KMS-11 (cell line): Measurements from ENCODE around the gene ADGRG3.

Experiments
- H2AFZ ChIP-seq: fragments of 200-600 bp; sonication (generic); 2 replicates; pipeline ENCODE4 v1.6.1; 2016; ENCODE audit warnings: antibody characterized with exemption, mixed run types, low read depth
- H3K27ac ChIP-seq: fragments of 200-600 bp; sonication (generic); 2 replicates; pipeline ENCODE4 v1.6.1; 2016; ENCODE audit warnings: mild to moderate bottlenecking, mixed run types
- H3K27me3 ChIP-seq: fragments of 200-600 bp; sonication (generic); 2 replicates; pipeline ENCODE4 v1.6.1; 2017; ENCODE audit warnings: mild to moderate bottlenecking, low read depth, mixed run types, moderate library complexity; ENCODE audit not compliant: insufficient read depth
- H3K36me3 ChIP-seq: fragments of 200-600 bp; sonication (generic); 2 replicates; pipeline ENCODE4 v1.6.1; 2017; ENCODE audit warnings: mild to moderate bottlenecking, mixed run types; ENCODE audit not compliant: insufficient read depth
- H3K4me1 ChIP-seq: fragments of 200-600 bp; sonication (generic); 2 replicates; pipeline ENCODE4 v1.6.1; 2016; ENCODE audit warnings: mild to moderate bottlenecking, low read depth, mixed run types; ENCODE audit not compliant: poor library complexity, severe bottlenecking
- H3K4me2 ChIP-seq: fragments of 200-600 bp; sonication (generic); 2 replicates; pipeline ENCODE4 v1.7.0; 2016; ENCODE audit warnings: mild to moderate bottlenecking, mixed run types
- H3K4me3 ChIP-seq: fragments of 200-600 bp; sonication (generic); IDR thresholded peaks from 2 replicates; pipeline ENCODE4 v1.6.1; 2017; ENCODE audit warnings: low read depth, low read length, mixed read lengths; ENCODE audit not compliant: insufficient read depth
- H3K79me2 ChIP-seq: fragments of 200-600 bp; sonication (generic); 2 replicates; pipeline ENCODE4 v1.6.1; 2016; ENCODE audit warnings: low read depth, mixed run types; ENCODE audit not compliant: insufficient read depth
- H3K9ac ChIP-seq: fragments of 200-600 bp; sonication (generic); 2 replicates; pipeline ENCODE4 v1.6.1; 2016; ENCODE audit warnings: mild to moderate bottlenecking, mixed run types
- H4K20me1 ChIP-seq: fragments of 200-600 bp; sonication (generic); 2 replicates; pipeline ENCODE4 v1.6.1; 2016; ENCODE audit warnings: mild to moderate bottlenecking, mixed run types; ENCODE audit not compliant: insufficient read depth
- CTCF ChIP-seq: fragments of 200-600 bp; sonication (generic); conservative IDR thresholded peaks from 2 replicates; pipeline ENCODE4 v1.6.1; 2017; ENCODE audit warnings: low read depth, mild to moderate bottlenecking, antibody characterized with exemption, low read length, moderate library complexity, mixed read lengths

Gene ADGRG3

DNA sequence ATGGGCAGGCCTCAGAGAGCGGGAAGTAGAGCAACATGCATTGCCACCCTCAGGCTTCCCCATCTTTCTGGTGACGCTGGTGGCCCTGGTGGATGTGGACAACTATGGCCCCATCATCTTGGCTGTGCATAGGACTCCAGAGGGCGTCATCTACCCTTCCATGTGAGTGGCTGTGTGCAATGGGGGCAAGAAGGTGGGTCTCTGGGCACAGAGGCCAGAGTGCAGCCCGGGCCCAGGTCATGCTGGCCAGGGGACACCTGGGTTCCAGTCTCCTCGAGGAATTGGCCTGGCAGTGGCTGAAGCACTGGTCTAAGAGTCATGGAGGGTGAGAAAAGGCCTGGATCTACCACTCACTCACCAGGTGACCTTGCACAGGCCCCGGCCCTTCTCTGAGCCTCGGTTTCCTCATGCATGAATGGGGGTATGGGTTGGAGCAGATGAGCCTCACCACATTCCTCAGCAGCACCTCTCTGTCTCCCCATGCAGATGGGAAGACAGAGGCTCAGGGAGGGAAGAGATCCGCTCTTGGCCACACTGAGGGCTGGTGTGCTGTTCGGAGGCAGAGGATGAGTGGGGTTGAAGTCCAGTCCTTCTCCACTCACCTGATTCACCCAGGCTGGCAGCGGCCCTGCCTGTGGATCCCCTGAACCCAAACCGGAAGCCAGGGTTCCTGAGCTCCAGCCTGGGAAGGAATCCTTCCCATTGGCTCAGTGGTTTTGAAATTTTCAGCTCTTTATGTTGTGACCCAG lies 7.2 kb upstream of the ADGRG3 start:
- no peak for TF ChIP-seq CTCF
- Histone ChIP-seq H3K4me2 (no peak overlapping the region), H3K27ac (no peak overlapping the region), H4K20me1 (no peaks in the 10 kb centered on the region), H3K27me3 (no peaks in the 10 kb centered on the region), H3K9ac (no peak overlapping the region), H3K4me1 (no peaks in the 10 kb centered on the region), H2AFZ (no peak overlapping the region), H3K4me3 (no peak overlapping the region), H3K79me2 (no peaks in the 10 kb centered on the region), H3K36me3 (no peaks in the 10 kb centered on the region)

- no peaks in the 10 kb centered on the region for H3K4me1 ChIP-seq
- H3K4me2 ChIP-seq, result no peak overlapping the region
- no peak for TF ChIP-seq CTCF
- H3K36me3 ChIP-seq, result no peaks in the 10 kb centered on the region
- no peaks in the 10 kb centered on the region for H4K20me1 ChIP-seq
- no peak overlapping the region for H2AFZ ChIP-seq
- no peaks in the 10 kb centered on the region for H3K27me3 ChIP-seq
- H3K4me3 ChIP-seq, result no peak overlapping the region
- H3K9ac ChIP-seq, result no peak overlapping the region
- no peaks in the 10 kb centered on the region for H3K79me2 ChIP-seq
- no peak overlapping the region for H3K27ac ChIP-seq
These were observed 6.6 kb upstream of the ADGRG3 start for GRCh38 chr16:57661510-57661909.

DNA sequence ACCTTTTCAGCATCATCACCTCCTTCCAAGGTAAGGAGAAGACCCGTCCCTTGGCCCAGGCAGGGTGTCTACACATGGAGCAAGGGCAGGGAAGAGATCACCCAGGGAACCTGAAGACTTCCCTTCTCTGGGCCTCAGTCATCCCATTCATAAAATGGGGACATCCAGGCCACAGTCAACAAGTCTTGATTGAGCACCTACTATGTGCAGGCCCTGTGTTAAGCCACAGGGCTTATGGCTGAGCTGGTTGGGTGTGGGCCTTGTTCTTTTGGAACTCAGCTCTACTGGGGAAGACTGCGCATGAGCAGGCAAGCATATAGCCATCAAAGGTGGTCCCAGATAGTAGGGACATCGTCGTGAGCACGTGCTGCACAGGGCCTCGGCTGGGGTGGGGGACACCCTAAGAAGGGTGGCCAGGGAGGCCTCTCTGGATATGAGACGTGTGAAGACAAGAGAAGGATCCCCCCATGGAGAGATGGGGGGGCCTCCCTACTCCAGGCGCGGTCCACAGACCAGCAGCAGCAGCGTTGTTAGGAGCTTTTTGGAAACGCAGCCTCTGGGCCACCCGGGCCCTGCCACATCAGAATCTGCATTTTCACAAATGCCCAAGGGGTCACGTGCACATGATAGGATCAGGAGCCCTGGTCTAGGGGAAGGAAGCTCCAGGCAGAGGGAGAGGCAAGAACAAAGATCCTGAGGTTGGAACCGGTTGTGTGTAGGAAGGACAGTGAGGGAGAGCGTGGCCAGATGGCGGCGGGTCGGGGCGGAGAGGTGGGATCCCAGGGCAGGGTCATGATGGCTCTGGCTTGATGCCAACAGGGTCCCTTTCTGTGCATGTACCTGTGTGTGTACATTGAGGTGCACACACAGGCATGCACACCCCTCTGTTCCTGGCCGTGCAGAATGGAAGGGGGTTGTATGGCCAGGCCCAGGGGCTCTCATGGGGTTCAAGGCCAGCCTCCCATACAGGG lies 5.9 kb upstream of the ADGRG3 start:
- H3K27ac ChIP-seq, result no peak overlapping the region
- no peak overlapping the region for H2AFZ ChIP-seq
- H3K4me2 ChIP-seq, result no peak overlapping the region
- no peaks in the 10 kb centered on the region for H3K36me3 ChIP-seq
- no peaks in the 10 kb centered on the region for H3K27me3 ChIP-seq
- no peaks in the 10 kb centered on the region for H3K4me1 ChIP-seq
- TF ChIP-seq CTCF, result no peak
- no peaks in the 10 kb centered on the region for H3K79me2 ChIP-seq
- H3K4me3 ChIP-seq, result no peak overlapping the region
- H4K20me1 ChIP-seq, result no peaks in the 10 kb centered on the region
- H3K9ac ChIP-seq, result no peak overlapping the region

GRCh38 chr16:57663436-57663835 lies 4.7 kb upstream of the ADGRG3 start:
- no peak overlapping the region for H3K4me2 ChIP-seq
- H3K27ac ChIP-seq, result no peak overlapping the region
- H3K4me1 ChIP-seq, result no peaks in the 10 kb centered on the region
- H3K27me3 ChIP-seq, result no peaks in the 10 kb centered on the region
- no peaks in the 10 kb centered on the region for H3K79me2 ChIP-seq
- no peak overlapping the region for H3K9ac ChIP-seq
- no peak for TF ChIP-seq CTCF
- no peak overlapping the region for H2AFZ ChIP-seq
- no peaks in the 10 kb centered on the region for H3K36me3 ChIP-seq
- no peaks in the 10 kb centered on the region for H4K20me1 ChIP-seq
- no peak overlapping the region for H3K4me3 ChIP-seq
